GM21619 (cell line): ENCODE measurements around the gene PEX16.

ENCODE experiments used
- ATAC-seq: cut with Tn5 transposase; IDR thresholded peaks from one replicate; pipeline ENCODE4 v1.9.1; 2021; ENCODE audit not compliant: unreplicated experiment

PEX16 gene

DNA sequence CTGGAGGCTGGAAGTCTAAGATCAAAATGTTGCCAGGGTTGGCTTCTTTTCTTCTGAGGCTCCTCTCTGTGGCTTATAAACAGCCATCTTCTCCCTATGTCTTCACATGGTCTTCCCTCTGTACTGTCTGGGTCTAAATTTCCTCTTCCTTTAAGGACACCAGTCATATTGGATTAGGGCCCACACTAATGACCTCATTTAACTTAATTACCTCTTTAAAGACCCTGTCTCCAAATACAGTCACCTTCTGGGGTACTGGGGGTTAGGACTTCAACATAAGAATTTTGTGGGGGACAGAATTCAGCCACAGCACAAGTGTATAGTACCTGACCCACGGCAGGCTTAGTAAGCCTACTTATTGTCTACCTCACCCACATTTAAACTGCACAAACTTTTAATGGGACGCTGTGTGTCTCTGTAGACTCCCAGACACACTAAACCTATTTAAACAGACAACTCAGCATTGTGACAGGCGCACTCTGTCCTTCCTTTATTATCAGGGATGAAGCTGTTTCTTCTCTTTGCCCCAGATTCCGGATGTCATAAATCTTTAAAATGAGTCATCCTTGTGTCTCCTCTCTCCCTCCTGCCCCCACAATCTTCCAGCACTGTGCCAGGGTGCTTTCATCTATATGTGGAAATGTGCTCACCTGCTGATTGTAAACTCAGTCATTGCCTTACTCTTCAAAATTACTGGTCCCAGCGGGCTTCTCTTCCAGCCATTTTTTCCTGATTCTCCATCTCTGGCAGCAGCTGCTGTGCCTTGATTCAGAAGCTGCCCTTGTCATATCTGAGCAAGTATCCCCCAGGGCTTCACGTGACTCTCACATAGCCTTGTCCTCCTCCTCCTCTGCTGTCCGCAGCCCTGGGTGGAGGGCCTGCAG is 37.6 kb downstream of the PEX16 start:
- ATAC-seq = no peak

DNA sequence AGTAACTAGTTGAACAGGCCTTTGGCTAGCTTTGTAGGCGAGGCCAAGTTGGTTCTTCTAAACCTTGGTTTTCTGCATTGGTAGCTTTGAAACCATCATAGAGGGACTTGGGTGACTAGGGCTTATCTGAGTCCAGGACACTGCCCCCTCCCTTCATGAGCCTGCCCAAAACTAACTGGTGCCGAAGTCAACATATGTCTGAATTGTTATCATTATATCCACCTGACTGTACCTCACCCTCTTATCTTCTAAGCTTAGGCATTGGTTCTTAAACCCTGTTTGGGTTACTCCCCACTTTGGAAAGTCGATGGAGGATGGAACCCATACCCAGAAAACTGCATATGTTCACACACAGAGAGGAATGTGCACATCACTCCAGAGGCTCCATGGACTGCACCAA is 39.8 kb downstream of the PEX16 start:
- no peak for ATAC-seq

DNA sequence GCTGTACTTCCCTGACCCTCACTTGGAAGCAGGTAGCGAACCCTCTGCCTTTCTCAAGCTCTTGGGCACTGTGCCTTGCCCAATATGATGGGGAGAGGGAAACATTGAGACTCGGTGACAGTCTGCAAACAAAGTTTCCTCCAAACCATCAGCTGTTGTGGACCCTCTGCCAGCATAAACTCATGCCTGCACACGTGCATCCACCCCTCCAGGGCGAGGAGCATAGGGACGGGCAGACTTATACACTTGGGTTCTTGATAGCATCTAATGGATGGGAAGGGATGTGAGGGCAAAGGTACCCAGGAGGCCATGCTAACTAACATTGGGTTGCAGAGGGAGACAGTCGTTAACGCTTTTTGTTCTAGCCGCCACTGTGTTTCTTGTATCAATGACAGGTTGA is 40.5 kb downstream of the PEX16 start:
- ATAC-seq = no peak

DNA sequence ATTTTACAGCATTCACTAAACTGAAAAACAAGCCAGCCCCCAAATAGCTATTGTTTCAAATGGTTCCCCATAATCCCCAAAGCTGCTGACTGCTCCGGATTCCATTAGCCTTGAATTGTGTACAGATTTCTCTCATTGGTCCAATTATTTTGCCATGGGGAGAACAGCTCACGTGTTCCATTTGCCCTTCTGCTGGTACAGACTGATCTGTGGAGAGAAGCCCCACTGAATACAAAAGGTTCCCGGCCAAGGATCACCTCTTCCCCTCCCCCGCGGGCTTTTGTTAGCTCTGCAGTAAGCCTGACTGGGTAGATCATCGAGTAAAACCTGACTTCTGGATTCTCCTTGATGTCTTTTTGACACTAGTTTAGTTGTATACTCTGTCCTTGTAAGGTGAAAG is 41.3 kb downstream of the PEX16 start:
- ATAC-seq = no peak

DNA sequence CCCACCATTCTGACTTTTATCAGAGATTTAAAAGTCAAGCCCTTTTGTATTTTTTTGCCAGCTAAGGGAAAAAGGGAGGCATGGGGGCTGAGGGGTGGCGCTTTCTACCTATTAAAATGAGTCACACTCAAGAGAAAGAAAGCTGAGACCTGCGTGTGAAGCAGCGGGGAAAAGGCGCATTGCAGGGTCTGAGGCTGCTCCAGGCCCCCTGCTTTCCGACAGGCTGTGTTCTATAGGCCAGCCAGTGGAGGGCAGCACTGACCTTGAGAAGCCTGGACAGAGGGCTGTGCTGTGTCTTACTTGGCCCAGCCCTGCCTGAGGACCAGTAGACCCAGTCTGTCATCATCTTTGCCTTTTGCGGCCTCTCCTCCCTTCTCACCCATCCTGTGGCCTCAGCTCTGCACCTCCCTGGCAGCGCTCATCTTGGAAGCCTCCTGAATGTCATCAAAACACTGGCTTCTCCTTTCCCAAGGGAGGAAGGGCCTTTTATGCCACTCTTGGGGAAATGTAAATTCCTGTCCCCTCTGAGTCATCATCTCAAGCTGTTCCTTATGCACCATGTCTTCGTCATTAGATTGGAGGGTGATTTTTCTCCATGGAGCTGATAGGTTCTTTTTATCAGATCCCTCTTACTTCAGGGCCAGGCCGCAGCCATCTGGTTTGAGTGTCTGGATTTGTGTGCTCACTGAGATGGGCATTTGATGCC is 44.9 kb downstream of the PEX16 start:
- no peak for ATAC-seq

DNA sequence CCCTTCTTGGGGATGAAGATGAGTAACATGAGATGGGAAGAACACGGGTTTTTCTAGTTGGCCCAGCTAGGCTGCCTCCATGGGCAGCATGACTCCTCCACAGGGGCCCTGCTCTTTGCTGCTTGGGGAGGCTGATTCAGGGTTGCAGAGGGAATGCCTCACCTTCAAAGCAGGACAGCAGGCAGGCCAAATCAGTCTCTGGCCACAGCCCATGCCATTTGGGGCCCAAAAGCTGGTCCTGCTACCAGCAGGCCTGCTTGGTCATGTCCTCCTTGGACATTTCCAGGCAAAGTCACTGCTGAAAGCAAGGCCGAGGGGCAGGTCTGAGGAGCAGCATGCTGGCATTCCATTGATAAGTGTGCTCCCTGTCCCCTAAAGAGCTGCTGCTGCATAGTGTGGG is 46.0 kb downstream of the PEX16 start:
- ATAC-seq = no peak

DNA sequence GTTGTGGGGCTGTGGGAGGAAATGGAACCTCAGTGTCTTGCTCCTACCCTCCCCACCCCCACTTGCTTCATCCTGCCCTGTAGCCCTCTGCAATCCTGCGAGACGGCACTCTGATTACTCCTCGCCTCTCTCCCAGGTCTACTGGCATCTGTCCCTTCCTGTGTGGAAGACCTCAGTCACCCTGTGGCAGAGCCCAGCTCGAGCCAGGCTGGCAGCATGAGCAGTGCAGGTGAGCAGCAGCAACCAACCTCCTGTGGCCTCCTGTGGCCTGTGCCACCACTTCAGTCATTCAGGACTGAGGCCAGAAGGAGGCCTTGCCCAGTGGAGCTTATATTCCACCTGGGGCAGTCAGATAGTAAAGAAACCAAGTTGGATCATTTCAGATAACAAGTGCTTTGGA is 47.0 kb downstream of the PEX16 start:
- no peak for ATAC-seq

DNA sequence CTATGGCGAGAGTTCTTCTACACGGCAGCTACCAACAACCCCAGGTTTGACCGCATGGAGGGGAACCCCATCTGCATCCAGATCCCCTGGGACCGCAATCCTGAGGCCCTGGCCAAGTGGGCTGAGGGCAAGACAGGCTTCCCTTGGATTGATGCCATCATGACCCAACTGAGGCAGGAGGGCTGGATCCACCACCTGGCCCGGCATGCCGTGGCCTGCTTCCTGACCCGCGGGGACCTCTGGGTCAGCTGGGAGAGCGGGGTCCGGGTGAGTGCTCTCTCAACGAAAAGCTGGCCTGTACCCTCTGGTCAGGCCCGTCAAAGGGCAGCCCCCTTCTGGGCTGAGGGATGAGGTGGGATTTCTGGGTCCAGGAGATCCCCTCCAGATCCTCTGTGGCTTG is 48.1 kb downstream of the PEX16 start:
- no peak for ATAC-seq

DNA sequence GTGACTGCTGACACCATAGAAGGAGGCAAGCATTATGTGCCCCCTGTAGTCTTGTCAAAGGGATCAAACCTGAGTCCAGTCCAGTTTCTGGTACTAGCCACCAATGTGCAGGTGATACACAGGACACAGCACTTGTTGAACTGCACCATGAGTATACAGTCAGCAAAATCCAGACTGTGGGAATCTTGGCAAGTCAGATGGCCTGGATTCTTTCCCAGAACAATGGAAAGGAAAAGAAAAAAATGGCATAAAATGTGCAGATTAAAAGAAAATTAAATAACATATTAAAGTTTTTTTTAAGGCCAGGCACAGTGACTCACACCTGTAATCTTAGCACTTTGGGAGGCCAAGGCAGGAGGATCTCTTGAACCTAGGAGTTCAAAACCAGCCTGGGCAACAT is 53.6 kb downstream of the PEX16 start:
- ATAC-seq = no peak

DNA sequence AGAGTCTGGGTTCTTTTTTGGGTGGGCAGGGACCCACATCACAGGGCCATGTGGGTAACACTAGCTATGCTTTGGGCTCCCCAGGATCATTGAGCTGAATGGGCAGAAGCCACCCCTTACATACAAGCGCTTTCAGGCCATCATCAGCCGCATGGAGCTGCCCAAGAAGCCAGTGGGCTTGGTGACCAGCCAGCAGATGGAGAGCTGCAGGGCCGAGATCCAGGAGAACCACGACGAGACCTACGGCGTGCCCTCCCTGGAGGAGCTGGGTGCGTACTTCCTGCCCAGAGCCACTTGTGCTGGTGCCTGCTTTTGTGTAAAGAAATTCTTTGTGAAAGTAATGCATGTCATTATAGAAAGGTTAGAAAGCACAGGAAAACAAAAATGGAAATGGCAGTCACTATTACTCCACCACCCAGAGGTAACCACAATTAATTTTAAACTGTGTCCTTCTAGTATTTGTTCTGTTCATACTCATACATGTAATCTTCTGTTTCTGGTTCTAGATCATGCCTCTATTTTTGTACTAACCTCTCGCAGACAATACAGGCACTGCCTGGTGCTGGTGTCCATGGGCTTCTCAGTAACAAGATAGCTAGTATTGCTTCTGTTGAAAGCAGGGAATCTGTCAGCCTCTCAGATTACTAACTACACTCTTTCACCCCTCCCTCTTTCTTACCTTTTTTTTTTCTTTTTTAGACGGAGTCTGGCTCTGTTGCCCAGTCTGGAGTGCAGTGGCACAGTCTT is 56.7 kb downstream of the PEX16 start:
- ATAC-seq = no peak

DNA sequence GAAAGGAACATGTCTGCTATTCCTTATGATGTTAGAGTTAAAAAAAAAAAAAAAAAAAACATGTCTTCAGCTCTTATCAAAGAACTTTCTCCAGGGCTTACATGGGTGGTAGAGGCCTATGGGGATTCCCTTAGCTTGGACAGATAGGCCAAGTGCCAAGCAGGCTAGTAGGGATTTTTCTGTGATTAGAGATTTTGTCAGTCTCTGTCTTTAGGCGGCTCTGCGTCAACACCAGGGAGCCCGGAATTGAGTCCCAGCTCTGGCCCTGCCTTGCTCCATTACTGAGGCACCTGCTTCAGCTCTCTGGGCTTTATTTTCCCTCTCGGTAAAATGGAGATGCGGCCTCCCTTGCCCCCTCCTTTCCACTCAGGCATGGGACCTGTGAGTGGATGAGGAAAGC is 57.3 kb downstream of the PEX16 start:
- no peak for ATAC-seq
